OCI-LY3 (cell line): ENCODE results near the gene NDUFA13.

ENCODE experiments used
- EZH2phosphoT487 ChIP-seq: fragments of 200-600 bp; shearing (Covaris generic); IDR thresholded peaks from 2 replicates; pipeline ENCODE4 v1.6.1; 2018; ENCODE audit warnings: antibody characterized with exemption, mixed run types, low read depth
- TF ChIP-seq, protein P1 (sequence below): fragments of 200-600, 300-600 bp; sonication (generic); IDR thresholded peaks from 2 replicates; pipeline ENCODE4 v1.5.1; 2014; ENCODE audit warnings: antibody characterized with exemption, low read length, low read depth

DNA sequence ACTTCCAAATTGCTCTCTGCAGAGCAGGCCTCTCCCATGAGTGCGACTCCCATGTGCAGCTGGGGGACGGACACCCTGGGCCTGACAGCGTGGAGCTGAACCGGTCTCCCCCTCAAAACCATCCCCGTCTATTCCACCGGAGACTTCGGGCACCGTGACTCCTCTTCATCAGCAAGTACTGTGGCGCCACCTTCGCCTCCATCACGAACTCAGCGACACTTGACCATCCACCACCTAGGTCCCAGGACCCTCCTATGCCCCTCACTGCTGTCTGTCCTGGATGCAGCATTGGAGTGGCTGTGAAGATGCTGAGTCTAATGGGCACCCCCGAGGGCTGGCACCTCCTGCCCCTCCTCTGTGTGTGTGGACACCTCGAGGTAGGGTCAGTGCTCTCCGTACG is 42.6 kb downstream of the NDUFA13 start:
- TF ChIP-seq EZH2phosphoT487: no peak
- TF ChIP-seq, protein P1, sequence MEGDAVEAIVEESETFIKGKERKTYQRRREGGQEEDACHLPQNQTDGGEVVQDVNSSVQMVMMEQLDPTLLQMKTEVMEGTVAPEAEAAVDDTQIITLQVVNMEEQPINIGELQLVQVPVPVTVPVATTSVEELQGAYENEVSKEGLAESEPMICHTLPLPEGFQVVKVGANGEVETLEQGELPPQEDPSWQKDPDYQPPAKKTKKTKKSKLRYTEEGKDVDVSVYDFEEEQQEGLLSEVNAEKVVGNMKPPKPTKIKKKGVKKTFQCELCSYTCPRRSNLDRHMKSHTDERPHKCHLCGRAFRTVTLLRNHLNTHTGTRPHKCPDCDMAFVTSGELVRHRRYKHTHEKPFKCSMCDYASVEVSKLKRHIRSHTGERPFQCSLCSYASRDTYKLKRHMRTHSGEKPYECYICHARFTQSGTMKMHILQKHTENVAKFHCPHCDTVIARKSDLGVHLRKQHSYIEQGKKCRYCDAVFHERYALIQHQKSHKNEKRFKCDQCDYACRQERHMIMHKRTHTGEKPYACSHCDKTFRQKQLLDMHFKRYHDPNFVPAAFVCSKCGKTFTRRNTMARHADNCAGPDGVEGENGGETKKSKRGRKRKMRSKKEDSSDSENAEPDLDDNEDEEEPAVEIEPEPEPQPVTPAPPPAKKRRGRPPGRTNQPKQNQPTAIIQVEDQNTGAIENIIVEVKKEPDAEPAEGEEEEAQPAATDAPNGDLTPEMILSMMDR: no peak
